ENCODE data around the gene AFAP1.
A peak's percentile ranks its signal among the peaks of the same experiment; 100 is the strongest.

AFAP1 gene

DNA sequence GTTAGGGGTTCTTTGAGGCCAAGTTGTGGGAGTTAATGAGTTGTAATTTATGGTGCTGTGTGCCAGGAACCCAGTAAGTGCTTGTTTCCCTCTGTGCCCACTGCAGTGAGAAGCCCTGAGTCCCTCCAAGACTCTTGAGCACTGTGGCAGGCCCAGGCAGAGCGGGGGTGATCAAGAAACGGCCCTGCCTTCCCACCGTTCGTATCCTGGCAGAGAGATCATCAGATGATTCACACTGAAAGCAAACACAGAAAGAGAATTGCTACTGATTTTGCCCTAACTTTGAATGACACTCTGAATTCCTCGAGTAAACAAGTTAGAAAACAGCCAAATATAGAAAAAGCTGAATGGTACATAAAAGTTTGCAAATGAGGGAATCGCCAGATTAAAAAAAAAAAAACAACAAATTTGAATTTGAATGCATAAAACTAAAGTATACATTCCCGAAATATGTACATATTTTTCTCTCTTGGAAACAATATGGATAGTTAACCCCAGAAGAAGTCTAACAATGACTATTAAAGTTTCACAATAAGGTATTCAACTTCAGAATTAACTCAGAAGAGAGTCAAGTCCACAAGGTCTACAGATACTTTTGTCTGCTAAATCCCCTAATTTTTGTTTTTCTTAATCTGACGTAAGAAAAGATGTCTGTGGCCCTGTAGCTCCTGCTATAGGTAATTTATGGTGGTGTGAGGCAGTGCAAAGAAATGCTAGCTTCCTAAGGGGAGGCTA, 71.8 kb downstream of the AFAP1 start:
- no peak for DNase-seq (ENCODE audit: low read depth in 2 of 2, low spot score in 1 of 2)

DNA sequence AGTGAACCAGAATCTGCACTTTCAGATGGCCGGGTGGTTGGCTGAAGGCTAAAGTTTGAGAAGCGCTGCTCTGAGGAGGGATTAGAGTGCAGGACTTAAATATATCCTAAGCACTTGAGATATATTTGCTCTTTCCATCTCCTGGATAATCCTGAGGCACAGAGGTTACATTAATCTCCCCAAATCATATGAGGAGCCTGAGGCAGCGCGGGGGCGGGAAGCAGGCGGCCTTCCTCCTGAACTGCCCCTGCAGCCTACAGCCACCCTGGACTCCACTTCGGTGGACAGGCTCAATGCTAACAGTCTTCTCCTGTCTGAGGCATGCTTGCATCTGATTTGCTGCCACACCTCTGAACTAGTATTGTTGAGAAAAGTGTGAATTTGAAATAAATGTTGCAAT, 72.5 kb downstream of the AFAP1 start:
- no peak for DNase-seq (ENCODE audit: low read depth in 2 of 2, low spot score in 1 of 2)

DNA sequence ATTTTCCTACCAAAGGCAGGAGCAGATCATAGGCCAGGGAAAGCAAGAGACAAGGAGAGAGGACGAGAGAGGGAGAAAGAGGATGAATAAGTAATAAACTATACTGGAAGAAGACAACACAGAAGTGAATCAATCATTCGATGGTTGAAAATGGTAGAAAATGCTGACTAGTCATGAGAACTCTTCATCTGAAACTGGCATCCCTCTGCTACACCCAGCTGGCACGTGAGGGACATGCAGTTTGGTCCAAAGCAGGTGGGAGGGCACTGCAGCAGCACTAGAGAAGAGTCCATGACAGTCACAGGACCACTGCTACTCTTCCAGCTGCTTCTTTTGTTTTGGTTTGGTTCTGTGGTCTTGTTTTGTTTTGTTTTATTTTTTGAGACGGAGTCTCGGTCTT, 74.1 kb downstream of the AFAP1 start:
- no peak for DNase-seq (ENCODE audit: low read depth in 2 of 2, low spot score in 1 of 2)

DNA sequence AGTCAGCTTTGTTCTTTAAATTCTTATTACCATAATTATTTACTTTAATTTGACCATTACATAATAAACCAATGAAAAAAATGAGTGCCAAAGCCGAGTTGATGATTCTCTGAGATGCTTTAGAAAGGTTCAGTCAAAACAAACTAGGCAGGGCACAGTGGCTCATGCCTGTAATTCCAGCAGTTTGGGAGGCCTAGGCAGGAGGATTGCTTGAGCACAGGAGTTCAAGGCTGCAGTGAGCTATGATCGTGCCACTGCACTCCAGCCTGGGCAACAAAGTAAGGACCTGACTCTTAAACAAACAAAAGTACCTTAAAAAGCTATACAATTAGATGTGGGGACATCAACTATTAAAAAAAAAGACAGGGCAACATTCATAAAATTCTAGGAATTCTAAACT, 75.0 kb downstream of the AFAP1 start:
- no peak for DNase-seq (ENCODE audit: low read depth in 2 of 2, low spot score in 1 of 2)

DNA sequence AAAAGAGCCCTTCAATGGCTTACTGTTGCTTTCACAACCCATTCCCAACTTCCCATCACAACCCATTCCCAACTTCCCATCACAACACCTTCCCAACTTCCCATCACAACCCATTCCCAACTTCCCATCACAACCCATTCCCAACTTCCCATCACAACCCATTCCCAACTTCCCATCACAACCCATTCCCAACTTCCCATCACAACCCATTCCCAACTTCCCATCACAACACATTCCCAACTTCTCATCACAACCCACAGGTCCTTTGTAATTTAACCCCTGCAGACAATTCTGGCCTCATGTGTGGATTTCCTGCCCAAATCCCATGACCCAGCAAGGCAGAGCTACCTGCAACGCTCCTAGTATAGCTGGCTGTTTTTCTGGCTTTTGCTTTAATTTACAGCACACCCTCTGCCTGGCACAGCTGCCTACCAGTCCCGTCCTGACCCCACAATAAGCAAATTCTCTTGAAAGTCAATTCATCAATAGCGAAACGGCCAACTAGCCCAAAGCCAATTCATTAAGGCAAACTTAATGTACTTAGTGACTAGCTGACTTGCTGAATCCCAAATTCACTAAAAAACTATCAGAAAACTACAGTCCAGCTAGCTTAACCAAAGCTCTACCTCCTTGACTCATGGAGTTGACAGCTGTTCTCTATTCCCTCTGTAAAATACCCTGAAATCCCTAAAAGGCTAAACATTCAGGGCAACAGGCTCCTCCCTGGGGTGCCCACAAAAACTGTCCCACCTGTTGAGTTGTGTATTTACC, 75.6 kb downstream of the AFAP1 start:
- DNase-seq (ENCODE audit: low read depth in 2 of 2, low spot score in 1 of 2): no peak

DNA sequence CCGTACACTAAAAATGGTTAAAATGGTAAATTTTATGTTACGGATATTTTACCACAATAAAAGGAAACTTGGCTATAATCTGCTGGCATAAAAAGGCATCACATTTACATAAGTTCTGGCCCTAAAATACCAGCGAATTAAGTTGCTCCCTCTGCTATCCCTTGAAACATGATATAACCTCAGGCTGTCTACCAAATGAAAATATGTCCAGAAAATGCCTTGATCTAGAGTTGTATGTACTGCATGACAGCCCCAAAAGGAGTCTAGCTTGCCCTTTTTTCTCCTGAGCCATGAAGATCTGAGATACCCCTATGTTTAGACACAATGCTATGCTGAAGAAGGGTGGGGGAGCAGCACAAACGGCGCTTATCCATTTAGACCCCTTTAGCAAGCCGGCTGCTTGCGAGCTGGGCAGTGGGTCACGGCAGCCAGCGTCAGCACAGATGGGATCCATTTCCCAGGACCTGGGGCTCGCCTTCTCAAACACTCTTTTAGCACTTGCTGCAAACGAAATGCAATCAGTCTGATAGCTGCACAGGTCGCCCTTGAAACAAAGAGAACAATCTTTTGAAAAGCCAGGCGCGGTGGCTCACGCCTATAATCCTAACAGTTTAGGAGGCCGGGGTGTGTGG, 77.0 kb downstream of the AFAP1 start:
- DNase-seq (ENCODE audit: low read depth in 2 of 2, low spot score in 1 of 2): no peak

DNA sequence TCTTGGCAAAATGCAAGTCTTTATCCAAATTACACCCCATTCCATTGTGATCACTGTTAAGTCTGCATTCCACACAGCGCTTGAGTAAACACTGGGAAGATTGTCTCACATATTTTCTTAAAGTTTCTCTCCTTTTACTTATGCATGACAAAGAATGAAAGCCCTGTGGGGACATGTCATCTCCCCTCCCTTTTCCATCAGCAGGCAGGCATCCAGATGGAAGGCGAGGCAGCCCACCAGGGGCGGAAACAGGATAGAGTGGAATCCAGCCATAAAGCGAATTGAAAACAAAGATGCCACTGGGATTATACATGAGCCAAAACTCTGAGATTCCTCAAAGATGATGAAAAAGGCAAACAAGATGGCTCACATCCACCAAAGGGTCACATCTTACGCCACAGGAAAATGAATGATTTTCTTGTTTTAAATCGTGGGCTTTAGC, 78.2 kb downstream of the AFAP1 start:
- DNase-seq (ENCODE audit: low read depth in 2 of 2, low spot score in 1 of 2): no peak

DNA sequence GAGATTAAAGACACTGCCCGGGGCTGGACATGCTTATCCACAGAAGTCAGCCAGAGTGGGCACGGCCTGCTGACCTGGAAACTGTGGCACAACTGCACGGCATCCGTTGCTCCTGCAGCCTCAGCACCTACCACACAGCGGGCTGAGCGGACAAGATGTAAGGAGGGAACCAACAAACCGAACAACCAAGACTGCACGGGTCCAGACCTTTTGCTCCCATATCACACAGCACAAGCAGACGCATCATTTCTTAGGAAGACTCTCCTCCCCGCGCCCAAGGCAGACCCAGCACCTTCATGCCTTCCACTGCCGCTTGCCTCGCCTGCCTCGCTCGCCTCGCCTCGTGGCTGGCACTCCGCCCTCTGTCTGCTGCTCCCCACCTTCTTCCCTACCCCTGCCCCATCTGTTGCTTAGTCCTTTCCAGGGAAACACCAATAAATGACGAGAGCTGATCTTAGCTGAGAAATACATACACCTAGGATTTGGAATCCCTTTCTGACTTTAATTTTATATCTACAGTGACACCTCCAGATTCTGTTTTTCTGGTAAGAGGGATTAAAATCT, 79.0 kb downstream of the AFAP1 start:
- DNase-seq (ENCODE audit: low read depth in 2 of 2, low spot score in 1 of 2): no peak

DNA sequence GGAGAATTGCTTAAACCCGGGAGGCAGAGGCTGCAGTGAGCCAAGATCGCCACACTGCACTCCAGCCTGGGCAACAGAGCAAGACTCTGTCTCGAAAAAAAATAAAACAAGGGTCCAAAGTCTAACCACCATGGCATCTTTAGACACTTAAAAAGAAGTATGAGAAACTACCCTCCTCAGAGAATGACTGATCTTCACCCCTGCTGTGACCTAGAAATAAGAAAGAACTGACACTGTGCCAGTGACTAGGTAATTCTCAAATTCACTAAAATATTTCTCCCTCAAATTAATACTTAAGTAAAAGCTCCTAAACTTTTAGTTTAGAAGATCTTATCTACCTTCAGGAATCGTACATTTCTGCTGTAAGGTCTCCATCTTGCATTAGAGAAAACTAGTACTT, 80.3 kb downstream of the AFAP1 start:
- no peak for DNase-seq (ENCODE audit: low read depth in 2 of 2, low spot score in 1 of 2)

DNA sequence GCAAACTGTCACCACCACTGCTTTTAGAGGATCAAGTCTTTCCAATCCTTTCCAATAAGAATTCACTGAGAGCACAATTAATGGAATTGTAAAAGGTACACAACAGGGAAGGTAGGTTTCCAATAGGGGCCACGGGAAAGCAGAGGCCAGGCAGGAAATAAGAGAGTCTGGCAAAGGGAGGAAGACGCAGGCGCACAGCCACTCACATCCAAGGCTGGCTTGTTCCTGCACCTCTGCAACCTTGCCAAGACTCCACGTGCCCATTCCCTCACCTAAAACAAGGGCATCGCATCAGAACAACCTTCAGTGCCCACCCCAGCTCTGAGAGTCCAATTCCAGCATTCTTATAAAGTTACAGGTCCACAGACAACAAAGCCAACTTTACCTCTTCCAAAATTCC, 81.2 kb downstream of the AFAP1 start:
- DNase-seq (ENCODE audit: low read depth in 2 of 2, low spot score in 1 of 2): no peak

DNA sequence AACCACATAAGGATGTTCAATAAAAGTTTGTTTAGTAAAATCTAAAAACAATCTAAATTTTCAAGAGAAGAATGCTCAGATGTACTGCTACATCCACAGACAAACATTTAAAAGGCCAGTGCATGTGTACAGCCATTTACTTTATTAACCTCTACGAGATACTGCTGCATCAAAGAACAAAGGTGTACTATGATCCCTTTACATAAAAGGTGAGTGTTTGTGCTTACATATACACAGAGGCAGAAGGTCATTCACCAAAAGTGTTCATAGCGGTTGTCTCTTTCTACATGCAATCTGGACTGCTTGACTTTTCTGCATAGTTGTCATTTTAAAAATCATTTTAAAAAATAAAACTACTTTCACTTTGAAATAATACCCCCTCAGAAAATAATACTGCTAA, 81.7 kb downstream of the AFAP1 start:
- no peak for DNase-seq (ENCODE audit: low read depth in 2 of 2, low spot score in 1 of 2)

DNA sequence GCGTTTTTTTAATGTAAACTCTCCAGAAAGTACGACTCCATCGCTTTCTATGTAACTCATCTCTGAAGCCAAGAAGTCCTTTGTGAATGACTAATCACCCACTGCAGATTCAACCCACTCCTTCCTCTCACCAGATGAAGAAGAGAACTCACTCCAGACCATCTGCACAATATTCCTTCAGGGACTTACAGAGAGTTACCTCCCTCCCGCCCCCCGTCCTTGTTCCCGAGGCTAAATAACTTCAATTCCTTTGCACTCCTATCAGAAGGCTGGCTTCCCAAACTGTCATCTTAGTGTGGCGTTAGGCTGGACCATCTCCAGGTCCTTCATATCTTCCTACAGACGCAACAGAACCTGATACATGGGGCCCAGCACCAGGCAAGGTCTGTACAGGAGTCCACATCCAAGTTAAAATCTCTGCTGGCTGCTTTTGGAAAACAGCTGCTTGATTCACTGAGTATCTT, 82.4 kb downstream of the AFAP1 start:
- DNase-seq (ENCODE audit: low read depth in 2 of 2, low spot score in 1 of 2): no peak

DNA sequence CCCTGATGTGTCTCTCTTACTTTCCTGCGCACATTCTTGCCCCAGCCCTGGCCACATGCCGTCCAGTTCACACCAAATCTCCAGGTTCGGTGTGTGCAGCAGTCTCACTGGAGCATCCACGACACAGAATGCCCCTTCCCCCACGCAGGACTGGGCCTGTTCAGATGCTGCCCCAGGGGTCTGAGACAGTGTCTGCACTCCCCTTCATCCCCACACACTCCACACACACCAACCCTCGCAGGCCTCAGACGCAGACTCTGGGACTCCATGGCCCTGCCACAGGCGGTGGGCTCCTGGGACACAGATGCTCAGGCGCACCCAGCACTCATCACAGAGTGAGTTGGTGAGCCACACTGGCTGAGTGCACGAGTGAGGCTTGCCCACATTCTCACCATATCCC, 83.9 kb downstream of the AFAP1 start:
- DNase-seq (ENCODE audit: low read depth in 2 of 2, low spot score in 1 of 2): no peak

DNA sequence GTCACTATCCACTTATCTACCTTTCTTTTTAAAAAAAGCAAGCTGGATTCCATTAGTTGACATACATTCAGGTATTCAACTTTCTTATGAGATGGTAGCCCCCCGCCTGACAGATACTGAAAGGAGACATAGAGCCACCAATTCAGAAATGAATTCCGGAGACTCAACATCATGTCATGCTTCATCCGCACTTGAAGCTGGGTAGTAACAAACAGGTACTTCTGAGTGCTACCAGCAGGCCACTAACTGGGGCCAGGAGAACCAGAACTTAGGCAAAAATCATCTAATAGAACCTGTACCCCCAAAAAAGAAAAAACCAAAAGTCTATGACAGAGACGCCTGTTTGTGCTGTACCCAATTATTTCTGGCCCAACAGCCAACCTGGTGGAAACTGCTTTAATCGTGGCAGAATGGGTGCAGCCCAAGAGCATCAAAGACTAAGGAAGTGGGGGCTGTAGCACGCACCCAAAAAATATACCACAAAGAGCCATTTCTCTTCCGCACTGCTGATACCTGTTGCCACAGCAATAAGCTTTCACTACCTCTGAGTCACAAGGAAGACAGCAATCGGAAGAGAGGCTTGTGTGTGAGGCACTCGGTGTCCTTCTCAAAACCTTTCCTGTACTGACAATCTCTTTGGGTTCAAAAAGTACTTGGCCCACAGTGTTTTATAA, 84.8 kb downstream of the AFAP1 start:
- DNase-seq (ENCODE audit: low read depth in 2 of 2, low spot score in 1 of 2): peak in 1 of 2 donors; percentile 42

DNA sequence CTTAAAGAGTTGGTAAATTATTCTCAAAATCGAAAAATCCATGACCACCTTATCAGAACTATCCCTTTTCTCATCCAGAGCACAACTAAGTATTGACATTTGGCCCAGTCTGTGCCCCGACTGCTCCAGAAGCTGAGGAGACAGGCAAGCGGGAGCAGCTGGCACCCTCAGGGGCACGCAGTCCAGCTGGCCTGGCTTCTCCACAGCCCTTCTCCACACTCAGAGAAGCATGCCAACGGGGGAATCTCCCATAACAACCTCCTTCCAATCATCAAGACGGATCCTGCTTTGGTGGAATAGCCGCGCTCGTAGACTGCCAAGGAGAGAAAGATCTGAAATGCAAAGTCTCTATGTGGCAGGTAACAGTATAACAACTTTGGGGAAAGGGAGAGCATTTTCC, 85.4 kb downstream of the AFAP1 start:
- no peak for DNase-seq (ENCODE audit: low read depth in 2 of 2, low spot score in 1 of 2)

DNA sequence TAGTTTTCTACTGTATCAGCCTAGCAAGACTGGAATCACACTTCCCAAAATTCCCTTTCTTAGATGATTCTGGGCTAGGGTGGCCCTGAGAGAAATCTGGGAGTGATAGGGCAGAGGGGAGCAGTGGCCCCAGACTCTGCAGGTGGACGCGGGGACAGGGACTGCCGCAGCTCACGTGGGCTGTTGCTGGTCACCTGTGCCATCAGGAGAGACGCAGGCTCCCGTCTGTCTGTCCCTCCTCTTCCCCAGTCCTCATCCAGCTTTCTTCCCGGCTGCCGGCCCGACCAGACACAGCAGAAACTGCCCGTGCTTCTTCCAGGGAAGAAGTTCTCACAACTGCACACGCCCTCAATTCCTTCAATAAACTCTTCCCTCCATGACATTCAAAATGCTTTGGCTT, 86.4 kb downstream of the AFAP1 start:
- no peak for DNase-seq (ENCODE audit: low read depth in 2 of 2, low spot score in 1 of 2)

DNA sequence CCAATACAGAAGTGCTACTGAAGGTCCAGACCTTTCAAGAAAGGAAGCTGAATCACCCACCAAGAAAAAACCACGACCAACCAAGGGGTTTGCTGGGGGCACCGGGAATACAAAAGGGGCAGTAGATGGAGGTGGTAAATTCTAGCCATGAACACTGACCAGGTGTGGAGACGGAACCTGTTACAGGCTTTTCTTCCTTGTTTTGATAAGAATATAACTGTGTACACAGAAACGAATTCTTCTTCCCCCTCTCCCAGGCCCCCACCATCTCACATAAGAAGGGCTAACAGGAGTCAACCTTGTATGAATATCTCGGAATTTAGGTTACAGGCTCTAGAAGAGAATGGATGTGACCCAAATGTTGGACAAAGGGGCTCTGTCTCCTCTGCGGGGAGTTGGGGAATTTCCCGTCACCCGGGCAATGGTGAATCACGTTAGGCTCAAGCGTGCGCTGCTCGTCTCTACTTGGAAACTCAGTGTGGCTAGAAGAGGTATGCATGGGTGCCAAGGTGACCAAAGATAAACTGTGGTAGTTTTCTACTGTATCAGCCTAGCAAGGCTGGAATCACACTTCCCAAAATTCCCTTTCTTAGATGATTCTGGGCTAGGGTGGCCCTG, 87.0 kb downstream of the AFAP1 start:
- DNase-seq (ENCODE audit: low read depth in 2 of 2, low spot score in 1 of 2): no peak

DNA sequence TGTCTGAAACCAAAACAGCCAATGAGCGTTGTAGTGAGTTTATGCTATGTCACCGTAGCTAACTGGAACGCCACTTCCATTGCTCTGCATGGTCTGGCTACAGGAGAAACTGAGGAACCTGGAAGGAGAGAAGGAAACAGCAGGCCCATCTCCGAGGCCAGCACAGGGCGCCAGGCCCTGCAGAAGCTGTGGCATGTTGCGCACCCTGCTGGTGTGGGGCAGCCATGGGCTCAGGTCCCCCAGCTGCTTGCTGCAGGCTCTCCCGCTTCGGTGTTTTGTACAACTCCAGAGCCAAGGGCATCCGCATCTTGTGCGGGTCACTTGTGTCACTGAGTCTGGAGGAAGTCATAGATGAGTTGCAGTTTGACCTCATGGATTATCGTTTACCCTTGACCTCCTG, 89.2 kb downstream of the AFAP1 start:
- no peak for DNase-seq (ENCODE audit: low read depth in 2 of 2, low spot score in 1 of 2)

DNA sequence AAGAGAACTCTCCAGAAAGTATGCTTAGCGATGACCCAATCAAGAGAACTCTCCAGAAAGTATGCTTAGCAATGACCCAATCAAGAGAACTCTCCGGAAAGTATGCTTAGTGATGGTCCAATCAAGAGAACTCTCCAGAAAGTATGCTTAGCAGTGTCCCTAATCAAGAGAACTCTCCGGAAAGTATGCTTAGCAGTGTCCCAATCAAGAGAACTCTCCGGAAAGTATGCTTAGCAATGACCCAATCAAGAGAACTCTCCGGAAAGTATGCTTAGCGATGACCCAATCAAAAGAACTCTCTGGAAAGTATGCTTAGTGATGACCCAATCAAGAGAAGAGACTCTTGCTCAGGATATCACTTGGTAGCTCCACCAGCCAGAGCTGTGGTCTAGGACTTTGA, 92.5 kb downstream of the AFAP1 start:
- no peak for DNase-seq (ENCODE audit: low read depth in 2 of 2, low spot score in 1 of 2)

DNA sequence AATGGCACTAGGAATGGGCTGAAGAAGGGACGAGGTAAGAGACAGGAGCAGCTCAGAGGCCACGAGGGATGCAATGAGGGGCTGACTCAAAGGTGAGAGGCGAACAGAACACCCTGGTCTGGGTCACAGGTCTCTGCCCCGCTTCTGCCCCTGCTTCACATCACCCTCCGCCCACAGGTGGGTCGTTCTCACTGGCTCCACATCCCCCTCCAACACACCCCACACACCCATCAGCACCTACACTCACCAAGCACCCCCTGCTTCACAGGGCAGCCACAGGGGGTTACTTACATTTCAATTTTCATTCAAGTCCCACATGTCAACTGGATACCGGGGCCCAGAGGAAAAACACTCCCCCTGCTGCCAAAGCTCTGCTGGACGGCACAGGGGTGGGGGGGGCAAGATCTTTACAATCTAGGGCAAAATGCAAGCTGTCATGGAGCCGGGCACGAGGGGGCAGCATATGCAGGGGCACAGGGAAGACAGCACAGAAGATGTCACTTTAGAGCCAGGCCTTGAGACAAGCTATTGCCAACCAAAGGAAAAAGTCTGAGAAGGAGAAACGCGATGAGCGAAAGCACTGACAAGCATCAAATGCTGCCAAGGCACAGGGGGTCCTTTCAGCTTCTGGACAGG, 94.0 kb downstream of the AFAP1 start:
- no peak for DNase-seq (ENCODE audit: low read depth in 2 of 2, low spot score in 1 of 2)
